Neuronal stem cell (in vitro differentiated cells): ENCODE measurements around the gene FBXW7.

Experiments used
- DNase-seq: peaks from one replicate; pipeline ENCODE4 v3.0.0-alpha.2; 2013; ENCODE audit warnings: low spot score
- H2AFZ ChIP-seq: one replicate; pipeline ENCODE4 v1.6.1; 2013; ENCODE audit warnings: mild to moderate bottlenecking, low read length, inconsistent platforms
- H2AK5ac ChIP-seq: 2 replicates; pipeline ENCODE4 v1.6.1; 2013; ENCODE audit warnings: low read depth, mild to moderate bottlenecking, inconsistent platforms, low read length, moderate library complexity, mixed read lengths
- H2BK120ac ChIP-seq: 2 replicates; pipeline ENCODE4 v1.6.1; 2013; ENCODE audit warnings: low read depth, mild to moderate bottlenecking, inconsistent platforms, low read length, moderate library complexity, mixed read lengths
- H2BK12ac ChIP-seq: one replicate; pipeline ENCODE4 v1.6.1; 2013; ENCODE audit warnings: low read length, inconsistent platforms
- H2BK15ac ChIP-seq: 2 replicates; pipeline ENCODE4 v1.6.1; 2013; ENCODE audit warnings: mild to moderate bottlenecking, low read length, inconsistent platforms, mixed read lengths
- H2BK5ac ChIP-seq: one replicate; pipeline ENCODE4 v1.6.1; 2013; ENCODE audit warnings: inconsistent platforms, mild to moderate bottlenecking, low read length, moderate library complexity
- H3K14ac ChIP-seq: one replicate; pipeline ENCODE4 v1.6.1; 2013; ENCODE audit warnings: low read length, inconsistent platforms
- H3K18ac ChIP-seq: 2 replicates; pipeline ENCODE4 v1.6.1; 2013; ENCODE audit warnings: low read length, inconsistent platforms
- H3K23ac ChIP-seq: 2 replicates; pipeline ENCODE4 v1.6.1; 2013; ENCODE audit warnings: low read depth, mild to moderate bottlenecking, mixed read lengths, low read length, inconsistent platforms; ENCODE audit not compliant: poor library complexity
- H3K27ac ChIP-seq: replicated peaks from 3 replicates; pipeline ENCODE4 v1.5.1; 2013; ENCODE audit warnings: low read length, inconsistent platforms
- H3K27me3 ChIP-seq, 3 experiments: 2 replicates each; pipeline ENCODE4 v1.6.1; 2013; ENCODE audit warnings: low read length in 3 of 3, mild to moderate bottlenecking in 2 of 3, inconsistent platforms in 1 of 3, low read depth in 1 of 3, mixed read lengths in 1 of 3, moderate library complexity in 1 of 3; ENCODE audit not compliant: control insufficient read depth in 3 of 3, insufficient read depth in 3 of 3
- H3K36me3 ChIP-seq, 2 donors: replicated peaks in 1 of 2; 2 replicates each; pipeline ENCODE4 v1.6.1; 2013; ENCODE audit warnings: low read length in 2 of 2; ENCODE audit not compliant: control insufficient read depth in 2 of 2, insufficient read depth in 2 of 2
- H3K4ac ChIP-seq: 2 replicates; pipeline ENCODE4 v1.6.1; 2013; ENCODE audit warnings: inconsistent platforms, mild to moderate bottlenecking, low read length, moderate library complexity
- H3K4me1 ChIP-seq, 2 donors: 1 replicate in 1 of 2; 2 replicates in 1 of 2; pipeline ENCODE4 v1.6.1; 2013; ENCODE audit warnings: low read length in 2 of 2, low read depth in 1 of 2; ENCODE audit not compliant: control insufficient read depth in 2 of 2, insufficient read depth in 1 of 2
- H3K4me2 ChIP-seq: one replicate; pipeline ENCODE4 v1.6.1; 2013; ENCODE audit warnings: mild to moderate bottlenecking, low read length, inconsistent platforms; ENCODE audit not compliant: insufficient read depth, poor library complexity, severe bottlenecking
- H3K4me3 ChIP-seq, 2 donors: 2 replicates each; pipeline ENCODE4 v1.5.1; 2013; ENCODE audit warnings: low read length in 2 of 2, mild to moderate bottlenecking in 2 of 2, inconsistent platforms in 1 of 2, moderate library complexity in 1 of 2
- H3K79me1 ChIP-seq: one replicate; pipeline ENCODE4 v1.6.1; 2013; ENCODE audit warnings: low read depth, mild to moderate bottlenecking, inconsistent platforms, low read length, moderate library complexity
- H3K9ac ChIP-seq: one replicate; pipeline ENCODE4 v1.6.1; 2013; ENCODE audit warnings: mild to moderate bottlenecking, low read depth, low read length, inconsistent platforms; ENCODE audit not compliant: poor library complexity
- H3K9me3 ChIP-seq, 2 donors: replicated peaks in 1 of 2; 2 replicates each; pipeline versions ENCODE3 to v1.6.1; 2013; ENCODE audit warnings: low read length in 2 of 2, mild to moderate bottlenecking in 2 of 2, inconsistent platforms in 1 of 2, low read depth in 1 of 2, mixed read lengths in 1 of 2, moderate library complexity in 1 of 2; ENCODE audit not compliant: control insufficient read depth in 2 of 2, insufficient read depth in 1 of 2
- H4K8ac ChIP-seq: one replicate; pipeline ENCODE4 v1.6.1; 2013; ENCODE audit warnings: low read depth, mild to moderate bottlenecking, inconsistent platforms, low read length, moderate library complexity
- H4K91ac ChIP-seq: one replicate; pipeline ENCODE4 v1.6.1; 2013; ENCODE audit warnings: low read length, low read depth, mild to moderate bottlenecking, inconsistent platforms; ENCODE audit not compliant: poor library complexity
- WGBS, 2 donors: extraction: QIAGEN DNeasy Blood & Tissue Kit; methylation state at CpG; one replicate each; pipeline ENCODE4 v1.1.7; 2013; ENCODE audit warnings: missing lambda C conversion rate in 2 of 2, mixed read lengths in 1 of 2; ENCODE audit not compliant: insufficient read length in 2 of 2, insufficient replicate concordance in 1 of 2; ENCODE audit errors: extremely low coverage in 2 of 2; 5-methylcytosine and 5-hydroxymethylcytosine counted together

FBXW7 gene

GRCh38 chr4:152540293-152540674 lies 4.4 kb upstream of the FBXW7 start:
- Histone ChIP-seq H4K91ac (no peak overlapping the region), H3K23ac (peak overlapping the region; percentile 12), H3K9me3 (peaks cover 2 to 12% of the 10 kb centered on the region in 2 donors), H3K4me1 (peaks cover 5 to 7% of the 10 kb centered on the region in 2 donors), H3K4me3 (no peak overlapping the region), H3K4ac (no peak overlapping the region), H2BK15ac (no peak overlapping the region), H2AK5ac (no peak overlapping the region), H2BK120ac (no peak overlapping the region), H4K8ac (no peak overlapping the region), H2BK12ac (no peak overlapping the region), H3K9ac (peak overlapping the region; percentile 70), H2BK5ac (peak overlapping the region; percentile 32), H3K36me3 (peaks cover 10 to 30% of the 10 kb centered on the region in 2 donors), H2AFZ (no peak overlapping the region), H3K14ac (no peak overlapping the region), H3K79me1 (peaks cover 5% of the 10 kb centered on the region), H3K18ac (no peak overlapping the region), H3K4me2 (no peak overlapping the region), H3K27me3 (no peaks in the 10 kb centered on the region), H3K27ac (no peak overlapping the region)
- DNase-seq: no peak
- WGBS, 2 donors: no CpG with 5 or more reads among the region's 4 CpGs

- H4K8ac ChIP-seq: no peak overlapping the region
- H3K79me1 ChIP-seq: peaks cover 5% of the 10 kb centered on the region
- H2BK120ac ChIP-seq: no peak overlapping the region
- H3K18ac ChIP-seq: no peak overlapping the region
- H3K9me3 ChIP-seq: peaks cover 2 to 12% of the 10 kb centered on the region in 2 donors
- peaks cover 5 to 7% of the 10 kb centered on the region in 2 donors for H3K4me1 ChIP-seq
- no peak overlapping the region for H3K27ac ChIP-seq
- H3K14ac ChIP-seq: peak overlapping the region; percentile 47
- DNase-seq: no peak
- H2BK12ac ChIP-seq: no peak overlapping the region
- H2AK5ac ChIP-seq: peak overlapping the region; percentile 27
- H3K36me3 ChIP-seq: peaks cover 10 to 30% of the 10 kb centered on the region in 2 donors
- H4K91ac ChIP-seq: peak overlapping the region; percentile 64
- peak overlapping the region; percentile 12 for H3K23ac ChIP-seq
- no peak overlapping the region for H3K4ac ChIP-seq
- peak overlapping the region; percentile 70 for H3K9ac ChIP-seq
- no peak overlapping the region for H2AFZ ChIP-seq
- no CpG with 5 or more reads among the region's 16 CpGs for WGBS, 2 donors
- no peak overlapping the region for H3K4me2 ChIP-seq
- H2BK15ac ChIP-seq: no peak overlapping the region
- no peaks in the 10 kb centered on the region for H3K27me3 ChIP-seq
- H3K4me3 ChIP-seq: no peak overlapping the region
- peak overlapping the region; percentile 32 for H2BK5ac ChIP-seq
Observed at GRCh38 chr4:152539556-152540292, 3.8 kb upstream of the FBXW7 start.

- no peak overlapping the region for H4K8ac ChIP-seq
- no peak overlapping the region for H3K27ac ChIP-seq
- no peak for DNase-seq
- no peak overlapping the region for H3K9ac ChIP-seq
- peak overlapping the region in 1 of 2 donors; percentile 7 for H3K4me3 ChIP-seq
- peaks cover 10 to 30% of the 10 kb centered on the region in 2 donors for H3K36me3 ChIP-seq
- H3K4me1 ChIP-seq: peaks cover 5 to 11% of the 10 kb centered on the region in 2 donors
- no peak overlapping the region for H2BK5ac ChIP-seq
- H3K79me1 ChIP-seq: peaks cover 5% of the 10 kb centered on the region
- no CpG with 5 or more reads among the region's 1 CpG for WGBS, 2 donors
- no peak overlapping the region for H2BK15ac ChIP-seq
- no peak overlapping the region for H3K14ac ChIP-seq
- no peak overlapping the region for H2BK12ac ChIP-seq
- peaks cover 2 to 12% of the 10 kb centered on the region in 2 donors for H3K9me3 ChIP-seq
- H4K91ac ChIP-seq: no peak overlapping the region
- H3K4ac ChIP-seq: no peak overlapping the region
- no peak overlapping the region for H2AFZ ChIP-seq
- no peak overlapping the region for H3K23ac ChIP-seq
- no peak overlapping the region for H3K4me2 ChIP-seq
- no peak overlapping the region for H2BK120ac ChIP-seq
- no peak overlapping the region for H2AK5ac ChIP-seq
- H3K18ac ChIP-seq: no peak overlapping the region
- H3K27me3 ChIP-seq: no peaks in the 10 kb centered on the region
Observed at GRCh38 chr4:152537881-152538280, 2.0 kb upstream of the FBXW7 start.

- WGBS, 2 donors: no CpG with 5 or more reads among the region's 24 CpGs
- no peak overlapping the region for H3K4ac ChIP-seq
- peak overlapping the region; percentile 95 for H3K9ac ChIP-seq
- no peak for DNase-seq
- peaks cover 2 to 12% of the 10 kb centered on the region in 2 donors for H3K9me3 ChIP-seq
- H4K91ac ChIP-seq: no peak overlapping the region
- H3K79me1 ChIP-seq: peaks cover 5% of the 10 kb centered on the region
- peak overlapping the region; percentile 65 for H3K4me2 ChIP-seq
- H2BK120ac ChIP-seq: no peak overlapping the region
- no peak overlapping the region for H2BK12ac ChIP-seq
- no peak overlapping the region for H2BK15ac ChIP-seq
- peak overlapping the region; percentile 91 for H2AFZ ChIP-seq
- H3K23ac ChIP-seq: peak overlapping the region; percentile 90
- H2BK5ac ChIP-seq: peak overlapping the region; percentile 90
- H3K4me3 ChIP-seq: peak overlapping the region; percentile 78 to 90
- peaks cover 5 to 19% of the 10 kb centered on the region in 2 donors for H3K4me1 ChIP-seq
- no peaks in the 10 kb centered on the region for H3K27me3 ChIP-seq
- H3K14ac ChIP-seq: peak overlapping the region; percentile 41
- H3K36me3 ChIP-seq: peaks cover 10 to 30% of the 10 kb centered on the region in 2 donors
- H4K8ac ChIP-seq: no peak overlapping the region
- H3K18ac ChIP-seq: peak overlapping the region; percentile 96
- H2AK5ac ChIP-seq: peak overlapping the region; percentile 10
- H3K27ac ChIP-seq: peak overlapping the region; percentile 87
Observed at GRCh38 chr4:152536545-152537182, 772 bp upstream of the FBXW7 start.
